Right cardiac atrium (tissue), 5 donors: ENCODE data around the gene CD1C. TPM values are rescaled to one million over a fixed set of nuclear protein-coding genes. Genes with fewer than 3 reads are reported as not detected.
A peak's percentile ranks its signal among the peaks of the same experiment; 100 is the strongest.
"Not testable (repeated sequence)": the region's sequence is repeated elsewhere in the genome, so short reads cannot be mapped to it uniquely, and the experiment has no call there.

Source experiments
- ATAC-seq, 2 donors: fragments of 200-7000 bp; cut with Tn5 transposase; one replicate each; pipeline versions ENCODE4 v1.8.0 to v1.9.1; 2020; ENCODE audit warnings: moderate library complexity in 2 of 2, mild to moderate bottlenecking in 1 of 2
- DNase-seq, 3 donors: peaks; one replicate each; pipeline ENCODE4 v3.0.0-alpha.2; 2020
- H3K27ac ChIP-seq: one replicate; pipeline ENCODE4 v1.5.1; 2013; ENCODE audit warnings: mild to moderate bottlenecking, low read length, control low read depth, moderate library complexity
- H3K27me3 ChIP-seq: one replicate; pipeline ENCODE4 v1.6.1; 2013; ENCODE audit not compliant: control insufficient read depth, insufficient read depth
- H3K4me1 ChIP-seq: one replicate; pipeline ENCODE4 v1.6.1; 2013; ENCODE audit warnings: low read length; ENCODE audit not compliant: control insufficient read depth, insufficient read depth
- H3K4me3 ChIP-seq: one replicate; pipeline ENCODE4 v1.5.1; 2013; ENCODE audit warnings: low read length, control low read depth
- H3K9me3 ChIP-seq: one replicate; pipeline ENCODE4 v1.6.1; 2013; ENCODE audit warnings: low read length; ENCODE audit not compliant: control insufficient read depth
- WGBS: extraction: QIAGEN DNeasy Blood & Tissue Kit; methylation state at CpG from one replicate; pipeline ENCODE4 v1.1.7; 2013; 5-methylcytosine and 5-hydroxymethylcytosine counted together
- intact Hi-C, 4 donors: fragments of 100-400 bp; cut with DNase I; formaldehyde crosslinking; loops; one replicate each; pipeline versions ENCODE4 v1.11.0 to v1.14.0; 2022 to 2023
- long read RNA-seq, 4 donors: library from polyadenylated mRNA; unstranded; transcript quantifications; one replicate each; pipeline ENCODE4 v2.0.0, GENCODE V29; 2020 to 2021
- polyA plus RNA-seq: library from polyadenylated mRNA; stranded (reverse); fragments of 200-250 nt; gene quantifications from one replicate; pipeline ENCODE4 v1.2.3, GENCODE V29; 2013
- total RNA-seq, 4 donors: library from RNA; stranded (reverse); fragmentation: NEBNext Ultra II Directional; extraction: Animal tissue kit (Norgen Biotek cat#: 25700); gene quantifications; one replicate each; pipeline ENCODE4 v1.2.1, GENCODE V29; 2021
- donor health status: healthy with polysubstance abuse.
- donor health status: DM: no; HTN: yes; CAD: no.
- donor health status: DM: no; HTN: no; CAD: no.
- donor health status: DM: no; HTN: yes; CAD: no; lungs with severe emphysema.
- donor health status: DM: yes; HTN: yes; CAD: no.

Gene CD1C
- total RNA-seq (under 1 TPM in 2 of 4 donors, not detected in 2; 0.34 to 0.65 TPM), polyA plus RNA-seq (not detected)
- long read RNA-seq, donor 1 = 0 reads
- long read RNA-seq, donor 2, partial matches to known transcripts = 1 of 1 reads
- long read RNA-seq, donor 2, other reads (novel, unspliced or antisense) = 0 of 1 reads
- long read RNA-seq, donor 3 = 0 reads
- long read RNA-seq, donor 4 = 0 reads

DNA sequence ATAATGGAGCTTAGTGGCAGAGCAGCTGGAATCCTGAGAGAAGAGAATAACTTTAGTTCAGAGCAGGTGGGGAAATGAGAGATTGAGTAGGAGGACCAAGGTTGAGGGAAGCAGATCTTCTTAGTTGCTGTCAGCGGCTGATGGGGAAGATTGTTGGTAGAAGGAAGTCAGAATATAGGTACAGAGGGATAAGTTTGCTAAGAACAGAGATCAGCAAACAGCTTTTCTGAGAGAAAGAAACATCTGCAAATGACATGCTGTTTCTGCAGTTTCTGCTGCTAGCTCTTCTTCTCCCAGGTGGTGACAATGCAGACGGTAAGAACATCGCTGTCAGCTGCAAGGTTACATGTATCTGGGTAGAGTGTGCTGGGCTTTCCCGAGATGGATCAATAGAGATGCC is at the start of gene CD1C:
CD1C (plus strand) TSS at position 113 of the 400 bp plus-strand sequence; CDS start at position 255, 142 bp downstream.
- ATAC-seq (no peak), DNase-seq (no peak)
- intact Hi-C loops = no loop called here
- Histone ChIP-seq H3K9me3 (no peaks in the 10 kb centered on the region), H3K4me3 (no peak within 1 kb of the TSS), H3K4me1 (no peaks in the 10 kb centered on the region), H3K27me3 (no peaks in the 10 kb centered on the region), H3K27ac (no peak within 1 kb of the TSS)
- WGBS = 82% methylated on average over 4 of the region's 4 CpGs

DNA sequence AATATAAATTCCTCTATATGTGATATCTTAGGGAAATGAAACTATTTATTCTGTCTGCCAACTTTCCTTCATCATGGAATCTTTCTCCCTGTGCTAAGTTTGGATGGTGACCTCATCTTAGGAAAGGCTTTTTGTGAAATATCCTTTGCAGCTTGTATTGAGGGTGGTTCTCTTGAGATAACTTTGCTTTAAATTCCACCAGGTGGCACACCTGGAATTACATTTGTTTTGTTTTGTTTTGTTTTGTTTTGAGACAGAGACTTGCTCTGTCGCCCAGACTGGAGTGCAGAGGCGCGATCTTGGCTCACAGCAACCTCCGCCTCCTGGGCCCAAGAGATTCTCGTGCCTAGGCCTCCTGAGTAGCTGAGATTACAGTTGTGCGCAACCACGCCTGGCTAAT is 43.1 kb upstream of the CD1C start:
- H3K9me3 ChIP-seq = no peaks in the 10 kb centered on the region
- 57% methylated on average over 7 of the region's 7 CpGs for WGBS
- no peak for DNase-seq
- intact Hi-C loops = no loop called here
- H3K27me3 ChIP-seq = no peaks in the 10 kb centered on the region
- no peak for ATAC-seq
- no peak overlapping the region for H3K4me3 ChIP-seq
- H3K27ac ChIP-seq = no peak overlapping the region
- no peaks in the 10 kb centered on the region for H3K4me1 ChIP-seq

DNA sequence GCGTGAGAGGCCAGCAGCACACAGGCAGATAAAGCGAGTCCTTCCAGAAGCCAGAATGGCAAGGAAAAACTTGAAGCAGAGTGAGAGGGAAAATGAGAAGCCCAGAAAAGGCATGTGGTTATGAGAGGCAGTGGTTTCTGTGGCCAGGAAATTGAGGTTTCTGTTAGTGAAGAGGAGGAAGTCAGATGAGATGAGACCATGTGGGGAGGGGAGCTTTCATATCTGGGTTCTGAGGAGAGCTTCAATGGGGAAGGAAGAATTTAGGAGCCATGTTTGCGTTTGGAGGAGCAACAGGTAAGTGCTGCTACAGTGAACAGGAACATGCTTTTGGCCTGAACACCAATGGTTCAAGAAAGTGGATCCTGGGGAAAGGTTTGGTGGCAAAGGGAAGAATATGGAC is 41.6 kb upstream of the CD1C start:
- ATAC-seq = no peak
- no peaks in the 10 kb centered on the region for H3K9me3 ChIP-seq
- H3K4me3 ChIP-seq = no peak overlapping the region
- H3K4me1 ChIP-seq = no peaks in the 10 kb centered on the region
- no peak overlapping the region for H3K27ac ChIP-seq
- WGBS = 77% methylated on average over 3 of the region's 3 CpGs
- DNase-seq = no peak
- H3K27me3 ChIP-seq = no peaks in the 10 kb centered on the region
- intact Hi-C loops = no loop called here

DNA sequence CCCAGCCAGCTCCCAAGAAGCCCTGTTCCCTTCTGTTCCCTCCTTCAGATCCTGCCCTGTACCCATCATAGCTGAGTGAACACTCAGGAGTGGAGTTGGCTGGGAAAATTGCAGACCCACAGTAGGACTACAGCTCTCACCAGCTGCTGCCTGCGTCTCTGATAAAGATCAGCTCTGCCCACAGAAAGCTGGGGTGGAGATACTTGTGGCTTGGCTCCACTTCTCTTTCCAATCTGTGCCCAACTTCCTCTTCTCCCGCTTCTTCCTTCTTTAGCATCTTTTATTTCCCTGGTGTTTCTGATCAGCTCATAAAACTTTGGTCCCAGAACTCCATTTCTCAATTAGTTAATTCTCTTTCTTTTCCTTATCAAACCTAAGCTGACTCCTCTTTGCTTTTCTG is 41.0 kb upstream of the CD1C start:
- H3K4me1 ChIP-seq = no peaks in the 10 kb centered on the region
- DNase-seq (no peak), ATAC-seq (no peak)
- H3K4me3 ChIP-seq = no peak overlapping the region
- H3K27ac ChIP-seq = no peak overlapping the region
- no peaks in the 10 kb centered on the region for H3K27me3 ChIP-seq
- H3K9me3 ChIP-seq = no peaks in the 10 kb centered on the region
- 67% methylated on average over 2 of the region's 2 CpGs for WGBS
- intact Hi-C loops = no loop called here

DNA sequence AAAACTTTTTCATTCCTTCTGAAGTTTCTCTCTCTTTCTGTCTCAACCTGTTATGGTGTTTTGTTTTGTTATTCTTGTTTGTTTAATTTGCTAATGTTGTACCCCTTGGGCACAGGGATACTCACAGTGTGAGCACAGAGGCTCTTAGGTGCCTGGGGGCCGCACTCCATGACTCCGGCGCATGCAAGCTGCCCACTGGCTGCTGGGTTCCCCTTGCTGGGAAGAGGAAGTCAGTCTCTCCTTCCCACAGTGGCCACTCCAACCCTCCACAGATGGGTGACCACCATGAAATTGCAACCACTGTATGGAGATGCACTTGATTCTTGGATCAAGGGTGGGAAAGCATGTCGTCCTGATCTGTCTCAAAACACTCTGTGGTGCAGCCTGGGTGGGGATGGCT is 40.1 kb upstream of the CD1C start:
- intact Hi-C loops = no loop called here
- DNase-seq = peak in 2 of 3 donors; percentile 18 to 49
- no peaks in the 10 kb centered on the region for H3K27me3 ChIP-seq
- H3K4me3 ChIP-seq = no peak overlapping the region
- H3K4me1 ChIP-seq = no peaks in the 10 kb centered on the region
- H3K9me3 ChIP-seq = no peaks in the 10 kb centered on the region
- WGBS = 88% methylated on average over 4 of the region's 4 CpGs
- H3K27ac ChIP-seq = no peak overlapping the region
- ATAC-seq = no peak

DNA sequence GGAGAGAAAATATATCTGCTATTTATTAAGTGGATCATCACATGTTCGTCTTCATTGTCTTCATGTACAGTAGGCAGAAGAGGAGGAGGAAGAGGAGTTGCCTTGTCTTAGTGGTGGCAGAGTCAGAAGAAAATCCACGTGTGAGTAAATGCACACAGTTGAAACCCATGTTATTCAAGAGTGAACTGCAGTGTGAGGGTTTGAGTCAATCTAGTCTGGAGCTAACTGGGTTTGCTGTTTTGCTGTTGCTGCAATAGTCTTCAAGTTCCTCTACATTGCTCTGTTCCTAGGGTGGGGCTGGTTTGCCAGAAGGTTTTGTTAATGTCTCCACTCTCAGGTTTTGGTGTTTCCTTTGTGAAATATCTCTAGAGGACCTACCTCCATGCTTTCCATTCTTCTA is 38.6 kb upstream of the CD1C start:
- no peaks in the 10 kb centered on the region for H3K27me3 ChIP-seq
- H3K4me3 ChIP-seq = no peak overlapping the region
- intact Hi-C loops = no loop called here
- H3K9me3 ChIP-seq = no peaks in the 10 kb centered on the region
- no peak for ATAC-seq
- no peak for DNase-seq
- 62% methylated on average over 2 of the region's 2 CpGs for WGBS
- H3K4me1 ChIP-seq = no peaks in the 10 kb centered on the region
- H3K27ac ChIP-seq = no peak overlapping the region

DNA sequence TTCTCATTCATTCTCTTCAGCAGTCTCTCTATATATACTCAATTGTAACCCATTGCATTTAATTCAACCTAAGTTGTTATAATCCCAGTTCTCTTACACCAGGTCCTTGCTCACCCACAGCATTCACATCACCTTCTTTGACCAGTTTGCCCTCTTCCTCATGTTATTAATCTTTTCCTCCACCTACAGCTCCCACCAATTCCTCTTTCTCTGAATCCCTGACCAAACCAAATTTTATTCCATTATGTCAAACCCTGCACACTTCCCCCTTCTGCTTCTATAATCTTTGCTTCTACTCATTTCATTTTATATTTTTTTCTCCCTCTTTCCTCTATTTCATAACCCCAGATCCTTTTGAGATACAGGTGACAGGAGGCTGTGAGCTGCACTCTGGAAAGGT is 34.1 kb upstream of the CD1C start:
- no peaks in the 10 kb centered on the region for H3K9me3 ChIP-seq
- ATAC-seq (no peak), DNase-seq (no peak)
- H3K27me3 ChIP-seq = no peaks in the 10 kb centered on the region
- no peaks in the 10 kb centered on the region for H3K4me1 ChIP-seq
- H3K4me3 ChIP-seq = no peak overlapping the region
- no peak overlapping the region for H3K27ac ChIP-seq
- intact Hi-C loops = no loop called here

DNA sequence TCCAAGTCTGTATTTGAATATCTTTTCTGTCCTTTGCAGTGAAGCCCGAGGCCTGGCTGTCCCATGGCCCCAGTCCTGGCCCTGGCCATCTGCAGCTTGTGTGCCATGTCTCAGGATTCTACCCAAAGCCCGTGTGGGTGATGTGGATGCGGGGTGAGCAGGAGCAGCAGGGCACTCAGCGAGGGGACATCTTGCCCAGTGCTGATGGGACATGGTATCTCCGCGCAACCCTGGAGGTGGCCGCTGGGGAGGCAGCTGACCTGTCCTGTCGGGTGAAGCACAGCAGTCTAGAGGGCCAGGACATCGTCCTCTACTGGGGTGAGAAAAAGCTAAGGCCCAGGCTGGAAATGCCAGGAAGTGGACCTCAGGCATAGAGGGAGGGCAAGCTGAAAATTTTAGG is 33.0 kb upstream of the CD1C start:
- ATAC-seq = not testable (repeated sequence)

DNA sequence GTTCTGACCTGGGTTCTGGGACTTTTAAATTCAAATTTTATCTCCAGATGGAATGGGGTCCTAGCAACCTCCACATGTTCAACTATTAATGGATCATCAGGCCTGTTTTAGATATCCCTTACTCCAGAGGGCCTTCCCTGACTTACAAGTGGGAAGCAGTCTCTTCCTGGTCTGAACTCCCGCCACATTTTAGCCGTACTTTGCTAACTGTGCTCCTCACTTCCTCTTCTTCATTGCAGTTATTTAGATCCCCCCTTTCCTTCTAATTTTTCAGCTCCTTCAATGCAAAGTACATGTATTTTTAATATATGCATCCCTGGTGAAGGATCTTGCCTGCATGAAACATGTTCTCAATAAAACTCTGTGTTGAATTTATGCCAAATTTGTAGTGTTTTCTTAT is 31.8 kb upstream of the CD1C start:
- no peak overlapping the region for H3K4me3 ChIP-seq
- no peaks in the 10 kb centered on the region for H3K4me1 ChIP-seq
- ATAC-seq (no peak), DNase-seq (no peak)
- 37% methylated on average over 2 of the region's 2 CpGs for WGBS
- H3K27ac ChIP-seq = no peak overlapping the region
- H3K9me3 ChIP-seq = no peaks in the 10 kb centered on the region
- intact Hi-C loops = no loop called here
- H3K27me3 ChIP-seq = no peaks in the 10 kb centered on the region

More for the DNA sequence above, 33.0 kb upstream of the CD1C start:
- H3K27me3 ChIP-seq, H3K4me1 ChIP-seq, intact Hi-C loops, H3K4me3 ChIP-seq, H3K9me3 ChIP-seq, H3K27ac ChIP-seq: not testable (repeated sequence)
- DNase-seq = peak in 2 of 3 donors; percentile 30 to 34
- 89% methylated on average over 9 of the region's 9 CpGs for WGBS

DNA sequence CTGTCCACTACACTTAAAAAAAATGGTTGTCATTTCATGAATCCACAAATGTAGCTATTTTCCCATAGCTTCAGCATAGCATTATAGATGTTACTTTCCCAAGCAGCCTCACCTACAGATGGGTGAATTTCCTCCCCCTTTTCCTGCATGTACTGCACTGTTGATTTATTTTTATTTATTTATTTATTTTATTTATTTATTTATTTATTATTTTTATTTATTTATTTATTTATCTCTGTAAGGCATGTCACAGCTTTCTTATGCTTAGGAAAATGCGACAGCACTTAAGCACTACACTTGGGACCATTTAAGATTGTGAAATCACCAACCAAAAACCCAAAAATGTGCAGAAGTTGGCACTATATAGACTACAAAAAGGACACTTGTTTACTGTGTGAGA is 30.6 kb upstream of the CD1C start:
- H3K27me3 ChIP-seq = no peaks in the 10 kb centered on the region
- intact Hi-C loops = no loop called here
- ATAC-seq = no peak
- no peaks in the 10 kb centered on the region for H3K9me3 ChIP-seq
- WGBS = 87% methylated on average over 1 of the region's 1 CpG
- H3K4me1 ChIP-seq = no peaks in the 10 kb centered on the region
- no peak for DNase-seq
- no peak overlapping the region for H3K4me3 ChIP-seq
- no peak overlapping the region for H3K27ac ChIP-seq

DNA sequence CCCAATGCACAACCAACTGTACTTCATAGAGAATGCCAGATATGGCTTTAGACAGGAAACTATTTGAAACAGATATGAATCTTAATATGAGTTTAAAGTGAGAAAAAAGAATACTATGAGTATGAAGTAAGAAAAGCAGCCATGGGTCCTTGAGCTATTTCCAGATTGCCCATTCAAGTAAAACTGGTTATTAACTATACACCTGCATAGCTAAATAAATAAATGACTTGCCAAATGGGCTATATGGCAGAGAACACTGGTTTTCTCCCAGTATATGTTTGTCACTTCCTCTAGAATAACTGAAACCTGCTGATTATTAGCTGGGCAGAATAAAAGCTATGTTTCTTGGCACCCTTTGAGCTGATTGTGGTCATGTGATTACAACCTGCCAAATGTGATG is 17.0 kb upstream of the CD1C start:
- no peak overlapping the region for H3K4me3 ChIP-seq
- ATAC-seq (no peak), DNase-seq (no peak)
- no peaks in the 10 kb centered on the region for H3K27me3 ChIP-seq
- H3K9me3 ChIP-seq = no peaks in the 10 kb centered on the region
- intact Hi-C loops = no loop called here
- H3K4me1 ChIP-seq = no peaks in the 10 kb centered on the region
- H3K27ac ChIP-seq = no peak overlapping the region

DNA sequence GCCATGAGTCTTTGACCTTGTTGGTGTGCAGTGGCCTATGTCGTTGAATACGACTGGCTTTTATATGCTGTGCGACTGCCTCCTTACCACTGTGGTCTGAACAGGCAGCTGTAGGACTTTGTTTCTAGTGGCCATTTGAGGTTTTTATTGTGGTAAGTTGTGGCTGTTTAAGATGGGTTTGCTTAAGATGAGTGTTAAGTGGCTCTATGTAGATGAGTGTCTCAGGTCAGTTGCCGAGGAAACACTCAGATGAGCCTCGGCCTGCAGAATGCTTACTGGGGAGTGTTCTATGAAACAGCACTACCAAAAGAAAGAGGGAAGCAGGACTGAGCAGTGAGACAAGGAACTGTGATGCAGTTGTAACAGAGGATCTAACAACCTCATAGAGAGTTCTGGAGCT is 14.9 kb upstream of the CD1C start:
- no peaks in the 10 kb centered on the region for H3K27me3 ChIP-seq
- H3K9me3 ChIP-seq = no peaks in the 10 kb centered on the region
- ATAC-seq = no peak
- no peaks in the 10 kb centered on the region for H3K4me1 ChIP-seq
- H3K4me3 ChIP-seq = no peak overlapping the region
- WGBS = 90% methylated on average over 5 of the region's 5 CpGs
- DNase-seq = no peak
- no peak overlapping the region for H3K27ac ChIP-seq
- intact Hi-C loops = no loop called here
